ENCODE measurements around the gene GPHB5. TPM values are rescaled to one million over a fixed set of nuclear protein-coding genes. Genes with fewer than 3 reads are reported as not detected.

GPHB5 gene
- polyA plus RNA-seq, 1 experiment, result not detected

DNA sequence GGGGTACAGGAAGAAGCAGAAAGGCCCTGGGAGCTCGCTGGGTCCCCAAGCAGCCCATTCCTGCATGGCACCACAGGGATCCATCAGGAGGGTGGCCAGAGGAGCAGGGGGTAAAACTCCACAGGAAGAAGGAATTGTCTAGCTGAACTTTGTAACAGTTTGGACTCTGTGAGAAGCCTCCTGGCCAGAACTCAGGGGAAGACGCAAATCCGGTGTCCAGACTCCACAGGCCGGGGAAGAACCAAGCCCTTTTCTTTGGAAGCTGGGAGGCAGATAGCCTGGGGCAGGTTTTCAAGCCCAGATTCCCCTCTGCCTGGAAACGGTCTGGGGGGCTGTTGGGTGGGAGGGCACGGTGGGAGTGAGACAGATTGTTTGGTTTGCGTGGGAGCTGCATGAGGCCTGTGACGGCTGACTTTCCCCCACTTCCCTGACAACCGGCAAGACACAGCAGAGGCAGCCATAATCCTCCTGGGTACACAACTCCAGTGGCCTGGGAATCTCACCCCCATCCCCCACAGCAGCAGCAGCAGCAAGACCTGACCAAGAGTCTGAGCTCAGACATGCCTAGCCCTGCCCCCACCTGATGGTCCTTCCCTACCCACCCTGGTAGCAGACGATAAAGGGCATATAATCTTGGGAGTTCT is 16.7 kb downstream of the GPHB5 start:
- H3K4me3 ChIP-seq (ENCODE audit: low read depth, low read length), result no peak overlapping the region
- ChIA-PET CTCF (interaction anchor here (0.6 to 1.2 kb wide), 3 partner anchors 12 to 25 kb away, joined by 3 to 4 read pairs (median 4); no protein-coding TSS in a partner anchor), POLR2A (no interaction called here)
- H3K9me3 ChIP-seq (ENCODE audit: control insufficient read depth, insufficient read depth, low read length), result no peaks in the 10 kb centered on the region
- no peak overlapping the region for H3K27ac ChIP-seq (ENCODE audit: low read depth, low read length)
- no peak for DNase-seq (ENCODE audit: low read depth, low spot score)
- H3K27me3 ChIP-seq (ENCODE audit: control insufficient read depth, insufficient read depth, low read length), result peaks cover 8% of the 10 kb centered on the region
- TF ChIP-seq, protein P1, sequence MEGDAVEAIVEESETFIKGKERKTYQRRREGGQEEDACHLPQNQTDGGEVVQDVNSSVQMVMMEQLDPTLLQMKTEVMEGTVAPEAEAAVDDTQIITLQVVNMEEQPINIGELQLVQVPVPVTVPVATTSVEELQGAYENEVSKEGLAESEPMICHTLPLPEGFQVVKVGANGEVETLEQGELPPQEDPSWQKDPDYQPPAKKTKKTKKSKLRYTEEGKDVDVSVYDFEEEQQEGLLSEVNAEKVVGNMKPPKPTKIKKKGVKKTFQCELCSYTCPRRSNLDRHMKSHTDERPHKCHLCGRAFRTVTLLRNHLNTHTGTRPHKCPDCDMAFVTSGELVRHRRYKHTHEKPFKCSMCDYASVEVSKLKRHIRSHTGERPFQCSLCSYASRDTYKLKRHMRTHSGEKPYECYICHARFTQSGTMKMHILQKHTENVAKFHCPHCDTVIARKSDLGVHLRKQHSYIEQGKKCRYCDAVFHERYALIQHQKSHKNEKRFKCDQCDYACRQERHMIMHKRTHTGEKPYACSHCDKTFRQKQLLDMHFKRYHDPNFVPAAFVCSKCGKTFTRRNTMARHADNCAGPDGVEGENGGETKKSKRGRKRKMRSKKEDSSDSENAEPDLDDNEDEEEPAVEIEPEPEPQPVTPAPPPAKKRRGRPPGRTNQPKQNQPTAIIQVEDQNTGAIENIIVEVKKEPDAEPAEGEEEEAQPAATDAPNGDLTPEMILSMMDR (IDR thresholded peaks at IDR 0.05; ENCODE audit: low read depth, low read length), result no peak

DNA sequence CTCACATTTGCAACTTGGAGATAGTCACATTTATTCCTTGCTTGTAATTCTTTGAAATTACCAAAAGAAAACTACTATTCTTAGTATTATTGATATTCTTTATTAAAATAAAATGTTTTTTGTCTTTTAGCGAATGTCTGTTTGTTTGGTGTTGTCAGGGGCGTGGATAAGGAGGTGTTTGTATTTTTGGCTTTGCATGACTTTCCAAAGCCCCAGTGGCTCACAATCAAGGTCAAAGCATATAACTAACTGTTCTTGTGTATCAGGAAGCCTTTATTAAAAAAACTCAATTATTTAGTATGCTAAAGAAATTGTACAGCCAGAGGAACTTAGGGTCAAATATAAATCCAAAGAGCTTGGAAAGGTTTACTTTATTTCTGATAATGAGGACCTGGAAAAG is 17.9 kb downstream of the GPHB5 start:
- POLR2A ChIA-PET, result no interaction called here
- H3K4me3 ChIP-seq (ENCODE audit: low read depth, low read length), result no peak overlapping the region
- DNase-seq (ENCODE audit: low read depth, low spot score), result no peak
- TF ChIP-seq, protein P1 (IDR thresholded peaks at IDR 0.05; ENCODE audit: low read depth, low read length), result no peak
- CTCF ChIA-PET, result no interaction called here
- no peak overlapping the region for H3K27ac ChIP-seq (ENCODE audit: low read depth, low read length)
- peaks cover 8% of the 10 kb centered on the region for H3K27me3 ChIP-seq (ENCODE audit: control insufficient read depth, insufficient read depth, low read length)
- H3K9me3 ChIP-seq (ENCODE audit: control insufficient read depth, insufficient read depth, low read length), result no peaks in the 10 kb centered on the region

DNA sequence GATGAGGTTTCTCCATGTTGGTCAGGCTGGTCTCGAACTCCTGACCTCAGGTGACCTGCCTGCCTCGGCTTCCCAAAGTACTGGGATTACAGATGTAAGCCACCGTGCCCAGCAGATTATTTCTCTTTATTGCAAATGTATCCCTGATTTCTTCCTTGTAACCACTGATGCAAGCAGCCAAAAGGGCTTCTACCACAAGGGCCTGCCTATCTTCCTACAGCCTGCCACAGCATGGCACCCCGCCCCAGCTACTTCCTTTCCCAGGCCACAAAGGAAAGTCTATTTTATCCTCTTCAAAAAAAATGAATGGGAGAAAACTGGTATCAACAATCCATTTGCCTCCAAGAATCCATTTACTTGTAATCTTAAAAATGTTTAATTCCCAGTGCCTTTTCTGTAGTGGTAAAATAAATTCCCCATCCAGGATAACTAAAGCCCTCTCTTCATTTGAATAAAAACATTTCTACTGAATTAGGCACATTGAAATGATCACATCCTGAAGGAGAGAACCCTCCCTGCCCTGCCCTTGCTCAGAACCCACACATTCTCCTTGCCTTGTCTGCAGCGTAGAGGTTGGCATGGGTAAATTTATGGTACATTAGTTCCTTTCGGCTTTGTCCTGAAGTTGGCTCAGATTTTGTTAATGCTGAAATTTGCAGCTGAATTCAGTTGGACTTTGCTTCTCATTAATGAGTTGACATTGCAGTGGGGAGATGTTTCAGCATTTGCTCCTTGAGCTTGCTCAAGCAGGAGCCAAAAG is 19.2 kb downstream of the GPHB5 start:
- POLR2A ChIA-PET, result no interaction called here

DNA sequence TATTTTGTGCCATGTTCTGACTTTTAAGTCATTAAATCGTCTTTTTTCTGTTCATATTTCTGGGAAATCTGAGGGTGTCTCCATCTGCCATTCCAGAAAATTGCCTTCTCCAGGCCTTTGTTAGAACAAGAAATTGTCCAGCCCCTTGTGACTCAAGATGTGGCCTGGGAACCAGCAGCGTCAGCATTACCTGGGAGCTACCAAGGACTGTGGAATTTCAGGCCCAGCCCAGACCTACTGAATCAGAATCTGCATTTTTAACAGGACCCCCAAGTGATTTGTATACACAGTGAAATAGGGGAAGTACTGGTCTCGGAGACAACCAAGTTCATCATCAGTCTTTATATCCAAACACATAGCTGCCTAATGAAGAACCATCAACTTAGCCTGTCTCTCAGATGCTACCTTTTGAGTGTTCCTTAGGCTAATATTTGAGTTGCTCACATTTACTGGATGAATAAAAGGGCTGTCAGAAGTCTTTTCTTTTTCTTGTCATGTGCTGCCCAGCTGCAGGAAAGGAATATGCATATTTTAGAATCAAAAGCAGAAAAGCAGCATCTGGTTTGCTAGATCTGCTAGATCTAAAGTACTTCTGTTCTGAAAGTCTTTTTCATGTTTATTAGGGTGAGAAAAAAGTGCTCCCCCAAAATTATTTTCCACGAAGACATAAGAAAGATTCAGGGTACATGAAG is 21.2 kb downstream of the GPHB5 start:
- Histone ChIP-seq H3K9me3 (ENCODE audit: control insufficient read depth, insufficient read depth, low read length) (peaks cover 3% of the 10 kb centered on the region; the same call in 1 of the 2 replicates), H3K4me3 (ENCODE audit: low read depth, low read length) (no peak overlapping the region), H3K27ac (ENCODE audit: low read depth, low read length) (no peak overlapping the region), H3K27me3 (ENCODE audit: control insufficient read depth, insufficient read depth, low read length) (peaks cover 8% of the 10 kb centered on the region)
- TF ChIP-seq, protein P1 (IDR thresholded peaks at IDR 0.05; ENCODE audit: low read depth, low read length), result no peak
- POLR2A ChIA-PET, result no interaction called here
- CTCF ChIA-PET, result no interaction called here
- DNase-seq (ENCODE audit: low read depth, low spot score), result no peak

More for the DNA sequence above, 19.2 kb downstream of the GPHB5 start:
- H3K4me3 ChIP-seq (ENCODE audit: low read depth, low read length), result no peak overlapping the region
- H3K27ac ChIP-seq (ENCODE audit: low read depth, low read length), result no peak overlapping the region
- TF ChIP-seq, protein P1 (IDR thresholded peaks at IDR 0.05; ENCODE audit: low read depth, low read length), result no peak
- CTCF ChIA-PET, result no interaction called here
- peaks cover 8% of the 10 kb centered on the region for H3K27me3 ChIP-seq (ENCODE audit: control insufficient read depth, insufficient read depth, low read length)
- no peaks in the 10 kb centered on the region for H3K9me3 ChIP-seq (ENCODE audit: control insufficient read depth, insufficient read depth, low read length)
- no peak for DNase-seq (ENCODE audit: low read depth, low spot score)
